GM21737 (cell line): Measurements from ENCODE around the gene ANHX.
"Not testable (repeated sequence)": the region's sequence is repeated elsewhere in the genome, so short reads cannot be mapped to it uniquely, and the experiment has no call there.

ENCODE experiments used
- ATAC-seq: cut with Tn5 transposase; IDR thresholded peaks from one replicate; pipeline ENCODE4 v1.9.1; 2021; ENCODE audit warnings: mild to moderate bottlenecking, moderate library complexity; ENCODE audit not compliant: unreplicated experiment

Gene ANHX

DNA sequence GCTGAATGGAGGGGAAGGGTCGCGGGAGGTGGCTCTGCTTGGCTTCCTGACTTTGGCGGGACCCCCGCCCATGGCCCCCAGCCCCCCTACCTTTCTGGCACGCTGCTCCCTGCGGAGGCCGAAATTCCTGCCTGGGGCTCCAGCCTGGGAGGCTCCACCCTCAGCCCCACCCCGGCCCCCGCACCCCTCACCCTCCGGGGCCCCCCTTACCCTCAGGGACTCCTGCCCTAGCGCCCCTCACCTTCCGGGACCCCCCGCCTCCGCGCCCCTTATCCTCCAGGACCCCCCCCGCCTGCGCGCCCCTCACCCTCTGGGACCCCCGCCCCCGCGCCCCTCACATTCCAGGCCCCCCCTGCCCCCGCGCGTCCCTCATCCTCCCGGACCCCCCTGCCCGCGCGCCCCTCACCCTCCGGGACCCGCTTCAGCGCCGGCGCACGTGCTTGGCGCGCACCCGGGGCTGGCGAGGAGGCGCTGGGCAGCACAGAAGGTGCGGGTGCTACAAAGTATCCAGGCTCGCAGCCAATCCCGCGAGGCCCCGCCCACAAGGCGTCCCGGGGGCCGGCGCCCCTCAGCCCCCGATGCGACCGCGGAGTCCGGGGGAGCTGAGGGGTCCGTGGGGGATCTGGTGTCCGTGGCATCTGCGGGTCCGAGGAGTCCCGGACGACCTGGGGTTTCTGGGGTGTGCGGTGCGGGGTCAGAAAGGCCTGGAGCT is at the start of gene ANHX:
Gene ANHX, minus strand, starts transcription at position 477 of the 712 bp plus-strand sequence. CDS start 1,521 bp downstream, outside the sequence.
- ATAC-seq, result no peak

- not testable (repeated sequence) for ATAC-seq
Measured at GRCh38 chr12:133264668-133265067, 29.0 kb upstream of the ANHX start.

- ATAC-seq, result no peak
Measured at GRCh38 chr12:133264173-133264572, 28.5 kb upstream of the ANHX start.

DNA sequence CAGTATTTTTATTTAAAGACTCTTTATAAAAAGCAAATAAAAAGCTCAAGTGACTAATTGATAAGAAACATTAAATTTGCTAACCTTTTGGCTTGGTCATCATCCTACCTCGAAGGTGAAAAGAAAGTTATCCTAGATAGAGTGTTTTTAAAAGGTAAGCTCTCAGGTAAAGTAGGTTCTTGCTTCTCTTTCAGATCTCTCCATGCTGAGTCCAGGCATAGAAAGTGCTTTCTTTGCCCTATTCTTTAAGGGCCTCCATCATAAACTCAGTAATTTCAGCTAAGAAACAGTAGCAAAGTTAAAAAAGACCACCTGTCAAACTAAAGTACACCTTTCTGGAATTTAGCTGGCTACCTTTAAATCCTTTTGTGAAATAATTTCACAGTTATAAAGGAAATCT is 20.6 kb upstream of the ANHX start:
- ATAC-seq, result no peak

- ATAC-seq, result not testable (repeated sequence)
Measured at GRCh38 chr12:133255833-133256232, 20.2 kb upstream of the ANHX start.

DNA sequence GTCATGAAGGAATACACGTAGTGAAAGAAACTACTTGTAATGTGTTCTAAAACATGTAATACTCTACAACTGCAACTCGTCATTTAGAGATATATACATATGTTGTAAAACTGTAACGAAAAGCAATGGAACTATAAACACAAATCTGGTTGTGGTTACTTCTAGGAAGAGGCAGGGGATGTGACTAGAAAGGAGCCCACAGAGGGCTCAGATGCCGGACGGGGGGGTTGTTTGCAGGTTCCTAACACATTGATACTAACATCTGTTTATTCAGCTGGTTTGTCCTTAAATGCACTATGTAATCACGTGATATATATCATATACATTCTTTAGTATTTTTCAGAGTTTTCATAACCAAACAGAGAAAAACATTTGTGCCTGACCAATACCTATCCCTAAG is 16.1 kb upstream of the ANHX start:
- ATAC-seq, result no peak

DNA sequence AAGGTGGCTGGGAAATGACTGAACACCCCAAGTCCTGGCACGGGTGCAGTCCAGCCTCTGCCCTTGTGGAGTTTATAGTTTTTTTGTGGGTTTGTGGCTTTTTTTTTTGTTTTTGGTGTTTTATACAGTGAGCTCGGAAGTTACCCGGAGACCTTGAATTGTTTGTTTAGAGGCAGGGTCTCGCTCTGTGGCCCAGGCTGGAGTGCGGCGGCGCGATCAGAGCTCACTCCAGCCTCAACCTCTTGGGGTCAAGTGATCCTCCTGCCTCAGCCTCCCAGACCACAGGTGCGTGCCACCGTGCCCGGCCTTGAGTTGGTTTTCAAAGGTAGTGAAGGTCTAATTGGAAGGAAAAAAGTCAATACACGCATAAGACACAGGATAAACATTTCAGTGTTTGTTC is 879 bp upstream of the ANHX start:
- ATAC-seq, result no peak

DNA sequence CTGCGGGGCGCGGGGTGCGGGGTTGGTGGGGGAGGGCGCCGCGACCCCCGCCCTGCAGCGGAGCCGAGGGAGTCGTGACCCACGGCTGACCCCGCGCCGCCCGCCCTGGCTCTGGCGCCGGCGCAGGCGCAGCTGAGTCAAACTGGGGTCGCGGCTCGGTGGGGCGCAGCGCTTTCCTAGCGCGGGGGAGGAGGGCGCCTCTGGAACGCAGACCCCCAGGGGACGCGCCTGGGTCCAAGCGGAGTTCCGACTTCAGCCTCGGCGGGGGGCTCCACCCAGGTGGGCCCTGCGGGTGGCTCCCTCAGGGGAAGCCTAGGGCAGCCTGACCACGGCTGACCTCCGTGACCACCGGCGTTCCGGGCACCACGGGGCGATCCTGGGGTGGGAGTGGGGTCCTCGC is 467 bp upstream of the ANHX start:
- no peak for ATAC-seq

- no peak for ATAC-seq
Measured at GRCh38 chr12:133234971-133235370, 706 bp downstream of the ANHX start.

GRCh38 chr12:133233993-133234564 is 1.6 kb downstream of the ANHX start:
- ATAC-seq, result no peak

DNA sequence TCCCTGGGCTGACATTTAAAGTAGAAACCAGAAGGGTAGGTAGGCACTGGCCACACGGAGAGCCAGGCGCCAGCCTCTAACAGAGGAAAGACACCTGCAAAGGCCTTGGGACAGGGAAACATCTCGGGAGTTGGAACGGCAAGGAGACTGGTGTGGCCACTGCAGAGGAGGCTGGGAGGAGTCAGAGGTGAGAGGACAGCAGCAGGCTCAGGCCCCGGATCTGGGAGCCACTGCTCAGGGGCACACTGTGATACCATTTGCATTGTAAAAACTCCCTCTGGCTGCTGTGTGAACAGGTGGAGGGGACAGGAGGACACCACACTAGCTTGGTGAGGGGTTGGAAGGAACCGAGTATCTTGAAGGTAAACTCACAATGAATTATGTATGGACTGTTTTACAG is 2.7 kb downstream of the ANHX start:
- ATAC-seq, result no peak

GRCh38 chr12:133231001-133231400 is 4.7 kb downstream of the ANHX start:
- ATAC-seq, result no peak

GRCh38 chr12:133227281-133227852 is 8.3 kb downstream of the ANHX start:
- no peak for ATAC-seq

- ATAC-seq, result no peak
Measured at GRCh38 chr12:133226690-133227089, 9.0 kb downstream of the ANHX start.

- ATAC-seq, result no peak
Measured at GRCh38 chr12:133225527-133225926, 10.2 kb downstream of the ANHX start.

DNA sequence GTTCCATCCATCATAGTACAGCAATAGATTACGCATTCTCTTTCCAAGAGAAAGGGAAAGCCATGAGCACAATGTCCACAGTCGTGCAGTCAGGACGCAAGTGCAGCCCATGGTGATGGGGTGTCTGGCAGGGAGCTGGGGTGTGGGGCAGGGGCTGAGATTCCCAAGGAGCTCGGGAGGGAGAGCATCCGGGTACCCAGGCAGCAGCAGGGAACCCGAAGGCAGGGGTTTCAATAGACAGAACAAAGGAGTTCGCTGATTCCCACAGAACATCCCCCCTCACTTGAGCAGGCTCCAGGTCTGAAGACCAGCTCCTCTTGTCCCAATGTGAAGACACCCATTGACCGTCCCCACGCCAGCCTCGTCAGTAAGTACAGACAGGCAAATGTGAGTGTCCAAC is 13.5 kb downstream of the ANHX start:
- no peak for ATAC-seq

DNA sequence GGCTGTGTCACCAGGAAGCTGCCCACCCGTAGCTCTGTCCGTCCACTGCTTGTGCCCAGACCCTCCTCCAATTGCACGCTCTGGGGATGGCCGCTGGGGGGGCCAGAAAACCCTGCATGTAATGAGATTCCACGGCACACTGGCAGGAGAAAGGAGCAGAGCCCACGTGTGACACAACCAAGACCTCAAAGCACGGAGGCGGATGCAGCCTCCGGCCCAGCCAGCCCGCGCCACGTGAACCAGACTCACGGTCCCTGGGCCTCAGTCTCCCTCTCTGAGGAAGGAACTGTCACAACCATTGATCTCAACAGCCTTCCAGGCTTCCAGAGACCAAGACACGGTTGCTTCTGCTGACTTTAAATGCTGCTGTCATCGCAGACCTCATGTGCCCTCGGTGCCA is 14.4 kb downstream of the ANHX start:
- ATAC-seq, result no peak

DNA sequence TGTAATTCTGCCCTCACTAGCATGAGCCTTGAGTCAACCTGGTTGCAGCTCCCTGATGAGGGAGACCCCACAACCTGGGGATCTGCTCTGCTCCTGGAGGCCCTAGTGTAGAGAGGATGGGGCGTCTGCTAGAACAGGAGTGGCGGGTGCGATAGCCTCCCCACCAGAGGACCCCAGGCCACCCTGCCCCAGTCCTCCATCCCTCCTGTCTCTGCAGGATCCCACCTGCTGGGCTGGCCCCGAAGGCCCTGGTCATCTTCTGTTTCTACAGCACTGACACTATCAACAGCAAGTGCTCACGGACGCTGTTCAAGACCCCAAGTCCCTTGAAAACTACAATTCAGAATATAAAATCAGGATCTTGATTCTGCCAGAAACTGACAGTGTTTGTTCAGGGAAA is 15.2 kb downstream of the ANHX start:
- no peak for ATAC-seq

DNA sequence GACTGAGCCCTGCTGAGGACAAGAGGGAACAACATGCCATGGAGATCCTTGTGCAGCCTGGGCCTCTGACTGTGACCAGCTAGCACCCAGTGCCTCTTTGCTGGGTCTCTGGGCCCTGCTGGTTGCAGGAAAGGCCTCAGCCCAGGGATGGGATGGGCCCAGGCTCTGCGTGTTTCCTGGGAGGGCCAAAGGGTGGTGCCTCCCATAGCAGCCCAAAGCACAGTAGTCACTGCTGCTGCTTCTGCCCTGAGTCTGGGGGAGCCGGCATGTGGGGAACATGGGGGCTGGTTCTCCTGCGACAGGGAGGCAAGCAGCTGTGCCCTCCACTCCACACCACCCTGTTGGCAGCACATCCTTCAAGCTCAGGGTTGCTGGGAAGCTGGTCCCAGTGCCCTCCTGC is 18.5 kb downstream of the ANHX start:
- no peak for ATAC-seq

- ATAC-seq, result no peak
Measured at GRCh38 chr12:133215724-133216123, 20.0 kb downstream of the ANHX start.

DNA sequence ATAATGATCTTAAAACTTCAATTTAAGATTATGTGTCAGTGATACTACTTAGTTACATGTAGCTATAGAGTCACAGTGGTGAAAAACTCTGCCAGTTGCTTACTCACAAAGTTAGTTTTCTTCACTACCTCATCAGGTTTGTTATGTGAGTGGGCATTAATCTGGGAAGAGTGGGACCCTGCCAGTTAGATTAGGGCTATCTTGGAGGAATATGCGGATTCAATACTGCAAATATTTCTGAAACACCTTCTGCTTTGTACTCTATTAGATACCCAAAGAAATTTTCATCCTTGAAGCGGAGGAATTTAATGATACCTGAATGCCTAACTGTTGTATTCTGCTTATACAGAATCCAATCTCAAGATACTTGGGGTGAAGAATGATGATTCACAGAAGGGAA is 29.3 kb downstream of the ANHX start:
- no peak for ATAC-seq

GRCh38 chr12:133204264-133204603 is 31.4 kb downstream of the ANHX start:
- ATAC-seq, result no peak
